H1 (cell line): ENCODE data around the gene EPN2. TPM values are rescaled to one million over a fixed set of nuclear protein-coding genes. Genes with fewer than 3 reads are reported as not detected.

Source experiments
- ASH2L ChIP-seq: fragments of 200-600, 300-600 bp; sonication (generic); IDR thresholded peaks from one replicate; pipeline ENCODE4 v1.7.1; 2017; ENCODE audit warnings: low read length
- SP4 ChIP-seq: IDR thresholded peaks from 2 replicates; pipeline ENCODE4 v1.6.1; 2012; ENCODE audit warnings: low read length, inconsistent platforms
- polyA plus RNA-seq, 7 experiments: library from polyadenylated mRNA; depleted of rRNA in 3 of 7; stranded (reverse) in 5 of 7; unstranded in 2 of 7; fragments of >200 nt in 5 of 7; fragments of 200-250 nt in 2 of 7; gene quantifications; 1 replicate in 5 of 7; 2 replicates in 1 of 7; 4 replicates in 1 of 7; pipeline versions ENCODE4 v1.2.1 to v1.2.3, GENCODE V29; 2011 to 2013; ENCODE audit warnings: missing spikeins in 2 of 7, mixed read lengths in 2 of 7
- total RNA-seq: library from RNA; stranded (reverse); fragmentation: NEBNext Ultra II Directional; extraction: Animal tissue kit (Norgen Biotek cat#: 25700); gene quantifications from 2 replicates; pipeline ENCODE4 v1.2.1, GENCODE V29; 2021
- TF ChIP-seq, protein P1 (sequence below), 3 experiments: IDR thresholded peaks; 1 replicate in 2 of 3; 2 replicates in 1 of 3; pipeline versions ENCODE4 v1.5.1 to v1.6.1; 2011; ENCODE audit warnings: low read length in 3 of 3, mild to moderate bottlenecking in 3 of 3, inconsistent platforms in 2 of 3, low read depth in 1 of 3, moderate library complexity in 1 of 3; ENCODE audit not compliant: insufficient read depth in 1 of 3; ENCODE audit errors: control extremely low read depth in 1 of 3

EPN2 gene
- total and polyA plus RNA-seq, 2 of the 8 experiments (the other 6 are each of a cell fraction or from before 2014, with no cell fraction given), result 28.7 to 55.8 TPM

- TF ChIP-seq, protein P1, sequence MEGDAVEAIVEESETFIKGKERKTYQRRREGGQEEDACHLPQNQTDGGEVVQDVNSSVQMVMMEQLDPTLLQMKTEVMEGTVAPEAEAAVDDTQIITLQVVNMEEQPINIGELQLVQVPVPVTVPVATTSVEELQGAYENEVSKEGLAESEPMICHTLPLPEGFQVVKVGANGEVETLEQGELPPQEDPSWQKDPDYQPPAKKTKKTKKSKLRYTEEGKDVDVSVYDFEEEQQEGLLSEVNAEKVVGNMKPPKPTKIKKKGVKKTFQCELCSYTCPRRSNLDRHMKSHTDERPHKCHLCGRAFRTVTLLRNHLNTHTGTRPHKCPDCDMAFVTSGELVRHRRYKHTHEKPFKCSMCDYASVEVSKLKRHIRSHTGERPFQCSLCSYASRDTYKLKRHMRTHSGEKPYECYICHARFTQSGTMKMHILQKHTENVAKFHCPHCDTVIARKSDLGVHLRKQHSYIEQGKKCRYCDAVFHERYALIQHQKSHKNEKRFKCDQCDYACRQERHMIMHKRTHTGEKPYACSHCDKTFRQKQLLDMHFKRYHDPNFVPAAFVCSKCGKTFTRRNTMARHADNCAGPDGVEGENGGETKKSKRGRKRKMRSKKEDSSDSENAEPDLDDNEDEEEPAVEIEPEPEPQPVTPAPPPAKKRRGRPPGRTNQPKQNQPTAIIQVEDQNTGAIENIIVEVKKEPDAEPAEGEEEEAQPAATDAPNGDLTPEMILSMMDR (IDR thresholded peaks at IDR 0.05; ENCODE audit: control extremely low read depth in 1 of 3, insufficient read depth in 1 of 3, low read depth in 1 of 3, low read length in 3 of 3), result no peak
- TF ChIP-seq SP4 (no peak), ASH2L (no peak)
Measured at GRCh38 chr17:19333736-19334290, 96.6 kb downstream of the EPN2 start (continued).
